ENCODE data around the gene CDC73.

DNA sequence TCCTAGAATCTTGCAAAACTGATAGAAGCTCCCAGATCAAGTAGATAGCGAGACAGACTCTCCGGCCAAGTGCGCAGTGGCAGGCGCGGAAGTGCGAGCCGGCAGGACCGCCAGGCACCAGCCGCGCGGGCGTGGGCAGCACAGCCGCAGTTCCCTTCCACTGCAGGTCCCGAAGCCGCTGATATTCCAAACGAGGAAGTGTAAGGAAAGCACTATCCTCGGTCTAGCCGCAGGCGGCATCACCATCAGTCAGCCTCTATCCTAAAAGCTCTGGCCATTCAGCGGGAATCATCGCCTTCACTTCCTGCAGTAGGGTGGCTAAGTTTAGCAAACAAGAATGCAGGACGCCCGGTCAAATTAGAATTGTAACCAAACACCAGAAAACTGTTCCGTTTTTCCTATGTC, 17.3 kb upstream of the CDC73 start:
- TF ChIP-seq, protein P1, sequence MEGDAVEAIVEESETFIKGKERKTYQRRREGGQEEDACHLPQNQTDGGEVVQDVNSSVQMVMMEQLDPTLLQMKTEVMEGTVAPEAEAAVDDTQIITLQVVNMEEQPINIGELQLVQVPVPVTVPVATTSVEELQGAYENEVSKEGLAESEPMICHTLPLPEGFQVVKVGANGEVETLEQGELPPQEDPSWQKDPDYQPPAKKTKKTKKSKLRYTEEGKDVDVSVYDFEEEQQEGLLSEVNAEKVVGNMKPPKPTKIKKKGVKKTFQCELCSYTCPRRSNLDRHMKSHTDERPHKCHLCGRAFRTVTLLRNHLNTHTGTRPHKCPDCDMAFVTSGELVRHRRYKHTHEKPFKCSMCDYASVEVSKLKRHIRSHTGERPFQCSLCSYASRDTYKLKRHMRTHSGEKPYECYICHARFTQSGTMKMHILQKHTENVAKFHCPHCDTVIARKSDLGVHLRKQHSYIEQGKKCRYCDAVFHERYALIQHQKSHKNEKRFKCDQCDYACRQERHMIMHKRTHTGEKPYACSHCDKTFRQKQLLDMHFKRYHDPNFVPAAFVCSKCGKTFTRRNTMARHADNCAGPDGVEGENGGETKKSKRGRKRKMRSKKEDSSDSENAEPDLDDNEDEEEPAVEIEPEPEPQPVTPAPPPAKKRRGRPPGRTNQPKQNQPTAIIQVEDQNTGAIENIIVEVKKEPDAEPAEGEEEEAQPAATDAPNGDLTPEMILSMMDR (IDR thresholded peaks at IDR 0.05) = peak in 1 of 12 donors; percentile 3
- TF ChIP-seq POLR2A (IDR thresholded peaks at IDR 0.05) = no peak

Measured in heart left ventricle (tissue), 13 donors.